NCI-H510A treated with DMSO at 0.1 percent for 48 hours (cell line): ENCODE results near the gene AGXT.

Source experiments
- DNase-seq: peaks from one replicate; lab custom pipeline; 2025; lab: John Stamatoyannopoulos, UW

Gene AGXT

GRCh38 chr2:240899468-240899865 is 30.8 kb downstream of the AGXT start:
- no peak for DNase-seq

- no peak for DNase-seq
These were observed 31.7 kb downstream of the AGXT start for GRCh38 chr2:240900141-240900860.

DNA sequence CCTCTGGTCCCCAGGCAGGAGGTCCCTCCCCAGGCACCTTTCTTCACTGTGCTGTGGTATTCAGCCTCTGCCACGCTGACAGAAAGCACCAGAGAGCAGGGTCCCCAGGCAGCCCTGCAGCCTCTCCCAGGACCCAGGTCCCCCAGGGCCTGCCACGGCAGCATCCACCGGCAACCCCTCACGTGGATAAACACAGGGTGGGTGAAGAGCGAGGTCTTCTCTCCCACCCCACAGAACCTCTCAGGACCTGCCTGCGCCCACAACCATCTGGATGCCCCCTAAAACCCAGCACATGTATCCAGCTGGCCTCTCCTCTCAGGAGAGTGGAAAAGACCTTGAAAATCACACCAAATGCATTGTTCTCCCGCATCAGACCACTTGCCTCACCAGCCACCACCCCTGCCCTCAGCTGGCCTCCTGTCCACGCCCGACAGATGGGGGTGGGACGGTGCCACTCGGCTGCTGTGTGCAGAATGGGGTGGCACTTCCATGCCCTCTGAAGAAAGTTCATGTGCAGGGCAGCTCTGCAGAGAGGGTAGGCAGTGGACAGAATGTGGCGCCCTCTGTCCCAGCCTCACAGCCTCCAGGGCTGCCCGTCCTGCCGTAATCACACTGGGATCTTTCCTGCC is 33.5 kb downstream of the AGXT start:
- DNase-seq, result no peak

DNA sequence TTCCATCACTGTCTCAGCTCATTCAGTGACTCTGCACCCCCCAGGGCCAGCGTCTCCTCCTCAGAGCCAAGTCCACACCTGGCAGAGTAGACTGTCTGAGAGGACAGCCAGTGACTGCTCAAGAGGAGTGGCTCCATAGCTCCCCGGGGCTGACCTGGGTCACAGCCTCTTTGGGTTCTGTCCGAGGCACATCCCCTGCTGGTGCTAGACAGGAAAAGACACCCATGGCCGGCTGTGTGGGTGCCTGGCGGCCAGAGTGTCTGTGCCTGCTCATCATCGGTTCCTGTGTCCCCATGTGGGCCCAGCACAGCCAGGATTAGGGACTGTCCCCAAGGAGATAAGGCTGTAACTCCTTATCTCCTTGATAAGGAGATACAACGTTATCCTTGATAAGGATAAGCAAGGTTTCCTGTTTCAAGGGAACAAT is 34.0 kb downstream of the AGXT start:
- no peak for DNase-seq

DNA sequence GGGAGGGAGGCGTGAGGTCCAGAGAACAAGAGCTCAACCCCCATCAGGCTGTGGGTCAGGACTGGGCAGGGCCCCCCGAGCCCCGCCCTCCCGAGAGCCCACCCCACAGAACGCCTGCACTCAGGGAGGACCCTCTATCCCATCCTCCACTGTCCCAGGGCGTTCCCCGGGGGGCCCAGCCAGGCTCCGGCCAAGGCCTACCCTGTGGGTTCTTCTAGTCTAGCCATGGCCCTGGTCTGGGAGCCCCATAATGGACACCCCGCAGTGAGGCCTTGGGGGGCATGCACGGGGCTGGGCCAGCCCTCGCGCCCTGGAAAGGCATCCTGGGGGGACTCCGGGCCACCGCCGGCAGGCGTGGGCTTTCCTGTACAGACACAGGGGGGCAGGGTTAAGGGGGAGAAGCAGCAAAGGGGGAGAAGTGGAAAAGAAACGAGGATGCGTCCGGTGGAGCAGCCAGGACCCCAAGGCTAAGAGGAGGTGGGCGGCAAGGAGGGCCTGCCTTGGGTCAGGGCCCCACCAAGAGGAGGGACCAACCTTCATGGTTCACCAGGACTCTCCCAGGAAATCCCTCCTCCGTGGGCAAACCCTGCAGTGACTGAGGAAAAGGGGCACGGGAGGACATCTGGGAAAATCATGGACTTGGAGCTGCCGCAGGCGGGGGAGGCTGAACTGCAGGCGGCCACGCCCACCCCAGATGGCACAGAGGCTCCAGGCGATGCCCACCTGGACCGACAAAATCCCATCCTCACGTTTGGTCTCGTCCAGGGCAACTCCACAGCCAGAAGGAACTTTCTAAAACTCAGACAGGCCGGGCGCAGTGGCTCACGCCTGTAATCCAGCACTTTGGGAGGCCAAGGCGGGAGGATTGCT is 34.8 kb downstream of the AGXT start:
- DNase-seq, result no peak

- DNase-seq, result no peak
These were observed 35.9 kb downstream of the AGXT start for GRCh38 chr2:240904216-240905175.

GRCh38 chr2:240905176-240905781 is 36.7 kb downstream of the AGXT start:
- no peak for DNase-seq

DNA sequence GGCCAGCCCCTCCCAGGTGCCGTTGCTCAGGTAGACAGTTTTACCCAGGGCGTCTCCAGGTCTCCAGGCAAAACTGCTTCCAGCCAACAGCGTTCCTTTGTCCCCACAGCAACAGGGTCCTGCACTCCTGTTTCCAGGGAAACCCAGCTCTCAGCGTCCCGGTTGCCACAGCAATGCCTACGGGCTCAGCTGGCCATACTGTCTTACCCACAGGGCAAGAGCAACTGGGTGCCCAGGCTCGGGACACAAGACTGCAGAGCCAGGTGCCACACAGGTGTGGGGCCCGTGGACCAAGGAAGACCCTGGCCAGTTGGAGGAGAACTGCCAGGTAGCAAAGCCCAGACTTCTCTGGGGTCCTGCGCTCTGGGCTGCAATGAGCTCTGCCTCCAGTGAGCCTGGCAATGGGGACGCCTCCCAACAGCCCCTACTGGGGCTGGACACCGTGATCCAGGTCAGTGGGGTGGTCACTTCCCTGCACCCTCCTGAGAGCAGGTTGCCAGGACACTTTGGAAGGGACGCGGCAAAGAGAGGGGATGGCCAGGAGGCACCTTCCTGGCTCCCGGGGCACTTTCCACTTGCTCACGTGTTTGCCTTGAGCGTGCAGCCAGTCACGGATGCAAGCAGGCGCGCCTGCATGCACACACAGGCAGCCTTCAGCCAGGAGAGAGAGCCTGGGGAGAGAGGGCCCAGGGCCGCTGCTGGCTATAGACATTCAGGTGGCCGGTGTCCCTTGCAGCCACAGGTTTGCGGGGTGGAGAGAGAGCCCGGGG is 37.7 kb downstream of the AGXT start, which contains the start of gene CROCC2:
Gene CROCC2, plus strand, starts transcription at position 196 of the 770 bp plus-strand sequence. Its CDS starts 178 bp downstream, at position 374.
- no peak for DNase-seq

- DNase-seq, result no peak
These were observed 38.4 kb downstream of the AGXT start for GRCh38 chr2:240906911-240907590.

GRCh38 chr2:240909216-240909974 is 40.8 kb downstream of the AGXT start:
- DNase-seq, result no peak

- DNase-seq, result no peak
These were observed 43.1 kb downstream of the AGXT start for GRCh38 chr2:240911641-240912265.

- DNase-seq, result no peak
These were observed 44.5 kb downstream of the AGXT start for GRCh38 chr2:240912878-240913809.

- peak; percentile 26 for DNase-seq
These were observed 45.4 kb downstream of the AGXT start for GRCh38 chr2:240913810-240914644.

- DNase-seq, result no peak
These were observed 46.3 kb downstream of the AGXT start for GRCh38 chr2:240914645-240915525.
